Erythroblast (primary cell): ENCODE measurements around the gene KLHL29.

ENCODE experiments used
- GATA1 ChIP-seq: IDR thresholded peaks from 2 replicates; pipeline ENCODE4 v1.6.1; 2011; ENCODE audit warnings: low read depth, mild to moderate bottlenecking, control low read depth, low read length, moderate library complexity
- POLR2A ChIP-seq: IDR thresholded peaks from 2 replicates; pipeline ENCODE4 v1.6.1; 2011; ENCODE audit warnings: mild to moderate bottlenecking, low read length

DNA sequence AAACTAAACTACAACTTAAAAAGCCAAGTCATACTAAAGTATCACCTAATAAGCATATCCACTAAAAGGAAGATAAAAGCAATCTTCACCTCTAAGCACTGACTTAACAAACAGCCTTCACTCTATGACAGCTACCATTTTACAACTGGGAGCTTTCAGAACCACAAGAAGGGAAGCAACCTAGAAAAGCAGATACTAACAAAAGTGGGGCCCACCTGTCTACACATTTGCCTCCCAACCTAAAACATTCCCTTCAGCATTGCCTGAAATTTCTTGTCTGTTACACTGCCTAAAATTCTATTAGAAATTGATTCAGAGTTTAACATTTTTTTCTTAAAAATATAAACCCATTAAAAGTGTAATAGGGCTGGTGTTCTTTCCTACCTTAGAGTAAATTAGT lies 370.0 kb downstream of the KLHL29 start:
- TF ChIP-seq POLR2A (no peak), GATA1 (no peak)
